Stimulated activated naive CD4-positive, alpha-beta T cell treated with Interleukin-2 at 50 U/mL for 16 hours (primary cell): ENCODE results near the gene CCDC47.
"Not testable (repeated sequence)": the region's sequence is repeated elsewhere in the genome, so short reads cannot be mapped to it uniquely, and the experiment has no call there.

Source experiments
- DNase-seq: peaks from one replicate; lab custom pipeline; 2025; lab: John Stamatoyannopoulos, UW

CCDC47 gene, protein sequence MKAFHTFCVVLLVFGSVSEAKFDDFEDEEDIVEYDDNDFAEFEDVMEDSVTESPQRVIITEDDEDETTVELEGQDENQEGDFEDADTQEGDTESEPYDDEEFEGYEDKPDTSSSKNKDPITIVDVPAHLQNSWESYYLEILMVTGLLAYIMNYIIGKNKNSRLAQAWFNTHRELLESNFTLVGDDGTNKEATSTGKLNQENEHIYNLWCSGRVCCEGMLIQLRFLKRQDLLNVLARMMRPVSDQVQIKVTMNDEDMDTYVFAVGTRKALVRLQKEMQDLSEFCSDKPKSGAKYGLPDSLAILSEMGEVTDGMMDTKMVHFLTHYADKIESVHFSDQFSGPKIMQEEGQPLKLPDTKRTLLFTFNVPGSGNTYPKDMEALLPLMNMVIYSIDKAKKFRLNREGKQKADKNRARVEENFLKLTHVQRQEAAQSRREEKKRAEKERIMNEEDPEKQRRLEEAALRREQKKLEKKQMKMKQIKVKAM

DNA sequence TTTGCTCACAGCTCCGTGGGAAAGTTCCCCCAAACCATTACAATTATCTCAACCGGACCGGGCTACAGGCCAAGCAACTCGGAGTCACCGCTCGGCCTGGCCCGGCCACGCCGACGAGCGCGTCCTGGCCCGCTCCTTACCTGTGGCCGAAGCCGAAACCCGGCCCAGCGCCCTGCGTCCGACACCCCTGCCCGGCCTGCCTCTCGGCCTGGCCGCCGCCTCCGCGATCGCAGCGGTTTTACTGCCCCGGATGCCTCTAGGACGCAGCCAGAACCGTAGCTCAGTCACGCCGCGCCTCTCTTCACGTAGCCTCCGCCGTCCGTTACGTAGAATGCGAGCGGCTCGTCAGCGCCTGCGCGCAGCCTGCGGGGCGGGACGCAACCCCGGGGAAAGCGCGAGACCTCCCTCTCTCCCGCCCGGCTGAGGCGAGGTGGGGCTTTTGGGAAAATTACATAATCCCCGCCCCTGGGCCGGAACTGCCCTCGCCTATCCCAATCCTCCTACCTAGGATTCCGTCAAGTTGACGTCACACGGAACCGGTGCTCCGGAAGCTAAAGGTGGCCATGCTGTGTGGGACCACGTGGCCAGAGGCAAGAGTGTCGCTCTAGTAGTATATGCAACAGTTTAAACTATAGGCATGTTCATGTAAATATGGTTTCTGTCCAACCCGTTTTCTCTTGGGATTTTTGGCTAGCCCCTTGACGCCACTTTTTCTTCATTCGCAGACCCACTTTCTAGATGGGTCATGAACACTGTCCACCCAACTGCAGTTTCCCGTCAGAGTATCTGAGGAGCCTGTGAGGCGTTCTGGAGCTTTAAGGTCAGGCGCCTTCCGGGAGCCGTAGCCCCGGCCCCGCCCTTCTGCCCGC, at the start of gene CCDC47:
Gene CCDC47, minus strand, starts transcription at position 326 of the 869 bp plus-strand sequence. CDS start 7,422 bp downstream, outside the sequence.
- DNase-seq, result peak; percentile 98

- DNase-seq, result no peak
These were observed 49.1 kb upstream of the CCDC47 start for GRCh38 chr17:63822537-63822936.

- DNase-seq, result no peak
These were observed 48.4 kb upstream of the CCDC47 start for GRCh38 chr17:63821804-63822203.

DNA sequence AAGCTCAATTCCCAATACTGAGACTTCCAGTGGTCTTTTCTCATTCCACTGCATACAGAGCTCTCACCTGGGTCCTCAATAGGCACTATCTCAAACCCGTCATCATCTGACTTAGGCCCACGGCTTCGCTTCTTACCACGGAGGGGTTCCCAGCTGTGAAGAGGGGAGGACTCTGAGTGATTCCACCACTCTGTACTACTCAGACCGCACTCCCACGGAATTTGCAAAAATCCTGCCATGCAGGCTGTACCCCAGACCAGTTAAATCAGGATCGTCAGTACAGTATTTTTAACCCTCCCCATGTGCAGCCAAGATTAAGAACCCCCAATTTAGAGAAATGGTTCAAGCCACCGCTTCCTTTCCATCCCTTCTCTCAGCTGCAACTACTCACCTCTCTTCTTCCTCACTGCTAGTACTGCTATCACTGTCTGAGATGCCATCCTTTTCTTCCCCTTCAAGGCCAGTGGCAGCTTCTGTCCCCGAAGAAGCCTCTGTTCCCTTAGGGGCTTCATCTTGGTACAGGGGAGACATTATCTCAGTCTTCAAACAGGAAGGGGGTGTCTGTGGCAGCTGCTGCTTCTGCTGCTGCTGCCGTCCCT, 47.7 kb upstream of the CCDC47 start:
- no peak for DNase-seq

DNA sequence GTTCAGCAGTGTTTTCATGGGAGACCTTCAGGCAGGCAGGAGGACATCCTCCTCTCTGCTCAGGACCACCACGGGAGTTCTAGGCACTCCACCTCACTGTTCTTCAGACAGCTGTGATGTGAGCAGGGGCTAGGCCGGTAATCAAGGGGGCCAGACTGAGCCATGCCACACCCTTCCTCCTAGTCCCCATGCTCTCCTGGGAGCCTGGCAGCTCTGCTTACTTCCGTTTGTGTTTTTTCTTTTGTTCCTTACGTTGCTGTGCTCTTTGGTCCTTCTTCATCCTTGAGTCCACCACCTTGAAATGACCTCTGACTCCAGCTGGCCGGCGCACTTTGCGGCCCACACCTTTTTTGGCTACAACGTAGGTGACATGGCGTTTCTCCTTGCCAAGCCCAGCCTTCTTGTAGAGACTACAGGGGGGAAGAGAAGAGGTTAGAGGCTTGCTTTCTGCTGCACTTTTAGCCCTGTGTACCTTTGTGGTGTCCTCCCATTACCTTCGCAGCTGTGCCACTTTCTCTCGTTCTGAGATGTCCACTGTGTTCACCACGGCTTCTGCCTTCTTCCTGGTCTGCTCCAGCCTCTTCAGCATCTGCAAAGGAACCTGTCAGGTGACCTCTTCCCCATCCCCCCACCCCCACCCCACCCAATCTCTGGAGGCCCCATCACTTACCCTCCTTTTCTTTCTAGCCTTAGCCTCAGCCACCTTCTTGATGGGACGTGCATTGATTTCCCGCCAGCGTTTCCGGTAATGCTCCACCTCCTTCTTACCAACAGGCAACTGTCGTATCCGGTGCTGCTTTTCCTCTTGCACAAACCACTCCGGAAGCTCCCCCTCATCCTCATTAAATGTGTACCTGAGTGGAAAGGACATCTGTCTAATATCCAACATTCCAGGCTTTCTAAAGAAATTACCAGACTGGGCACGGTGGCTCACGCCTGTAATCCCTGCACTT, 46.5 kb upstream of the CCDC47 start:
- DNase-seq, result no peak

GRCh38 chr17:63819131-63819530, 45.7 kb upstream of the CCDC47 start:
- no peak for DNase-seq

DNA sequence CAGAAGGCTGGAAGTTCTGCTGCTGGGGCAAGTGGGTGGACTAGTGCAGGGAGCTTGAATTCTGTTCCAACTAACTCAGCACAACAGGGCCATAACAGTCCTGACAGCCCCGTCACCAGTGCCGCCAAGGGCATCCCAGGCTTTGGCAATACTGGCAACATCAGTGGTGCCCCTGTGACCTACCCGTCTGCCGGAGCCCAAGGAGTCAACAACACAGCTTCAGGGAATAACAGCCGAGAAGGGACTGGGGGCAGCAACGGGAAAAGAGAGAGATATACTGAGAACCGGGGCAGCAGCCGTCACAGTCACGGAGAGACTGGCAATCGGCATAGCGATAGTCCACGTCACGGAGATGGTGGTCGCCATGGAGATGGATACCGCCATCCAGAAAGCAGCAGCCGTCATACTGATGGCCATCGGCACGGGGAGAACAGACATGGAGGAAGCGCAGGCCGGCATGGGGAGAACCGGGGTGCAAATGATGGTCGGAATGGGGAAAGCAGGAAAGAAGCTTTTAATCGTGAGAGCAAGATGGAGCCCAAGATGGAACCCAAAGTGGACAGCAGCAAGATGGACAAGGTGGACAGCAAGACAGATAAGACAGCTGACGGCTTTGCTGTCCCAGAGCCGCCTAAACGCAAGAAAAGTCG, 44.5 kb upstream of the CCDC47 start:
- DNase-seq, result no peak

DNA sequence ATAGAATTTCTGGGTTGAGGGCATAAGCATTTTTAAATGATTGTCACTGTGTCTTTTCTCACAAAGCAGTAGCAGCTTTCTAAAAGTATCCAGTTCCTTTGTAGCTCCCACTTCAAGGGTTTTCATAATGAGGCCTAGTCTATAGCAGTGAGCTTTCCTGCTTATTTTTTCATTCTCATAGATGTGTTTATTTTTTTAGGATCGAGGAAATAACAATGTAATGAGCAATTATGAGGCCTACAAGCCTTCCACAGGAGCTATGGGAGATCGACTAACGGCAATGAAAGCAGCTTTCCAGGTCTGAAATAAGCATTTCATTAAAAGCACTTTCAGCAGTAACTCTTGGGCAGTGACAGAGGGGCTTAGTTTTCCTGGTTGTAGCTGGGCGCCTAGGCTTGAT, 43.3 kb upstream of the CCDC47 start:
- no peak for DNase-seq

DNA sequence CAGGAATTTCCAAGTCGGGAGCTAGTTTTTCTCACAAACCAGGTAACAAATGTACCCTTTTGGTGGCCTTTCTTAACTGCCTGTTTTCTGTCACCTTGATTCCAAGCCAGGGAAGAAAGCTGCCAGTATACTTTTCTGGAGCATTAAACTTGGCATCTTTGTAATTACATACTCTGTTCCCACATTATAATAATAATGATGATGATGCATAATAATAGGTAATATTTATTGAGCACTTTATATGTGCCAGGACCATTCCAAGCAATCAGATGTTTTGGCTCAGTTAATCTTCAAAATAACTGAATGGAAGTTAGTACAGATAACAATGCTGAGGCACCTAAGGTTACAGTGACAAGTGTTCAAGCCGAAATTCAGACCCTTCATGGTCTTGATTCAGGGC, 42.7 kb upstream of the CCDC47 start:
- no peak for DNase-seq

GRCh38 chr17:63809970-63810369, 36.6 kb upstream of the CCDC47 start:
- no peak for DNase-seq

DNA sequence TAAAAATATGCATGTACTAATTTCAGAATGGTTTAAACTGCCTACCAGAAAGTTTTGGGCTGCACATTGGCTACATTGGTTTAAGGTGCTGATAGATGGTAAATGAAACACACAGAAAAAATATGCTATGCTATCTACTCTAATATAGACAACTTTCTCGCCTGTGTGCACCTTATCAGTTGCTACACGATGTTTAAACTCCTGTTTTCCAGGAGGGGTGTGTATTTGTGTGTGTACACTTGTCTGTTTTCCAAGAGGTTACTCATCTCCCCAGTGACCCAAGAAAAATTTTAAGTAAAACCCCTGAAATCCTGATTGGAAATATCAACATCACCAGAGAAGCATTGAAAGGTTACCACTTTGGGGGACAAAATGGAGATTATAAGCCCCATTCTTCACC, 32.2 kb upstream of the CCDC47 start:
- DNase-seq, result no peak

- no peak for DNase-seq
These were observed 30.9 kb upstream of the CCDC47 start for GRCh38 chr17:63804328-63804727.

DNA sequence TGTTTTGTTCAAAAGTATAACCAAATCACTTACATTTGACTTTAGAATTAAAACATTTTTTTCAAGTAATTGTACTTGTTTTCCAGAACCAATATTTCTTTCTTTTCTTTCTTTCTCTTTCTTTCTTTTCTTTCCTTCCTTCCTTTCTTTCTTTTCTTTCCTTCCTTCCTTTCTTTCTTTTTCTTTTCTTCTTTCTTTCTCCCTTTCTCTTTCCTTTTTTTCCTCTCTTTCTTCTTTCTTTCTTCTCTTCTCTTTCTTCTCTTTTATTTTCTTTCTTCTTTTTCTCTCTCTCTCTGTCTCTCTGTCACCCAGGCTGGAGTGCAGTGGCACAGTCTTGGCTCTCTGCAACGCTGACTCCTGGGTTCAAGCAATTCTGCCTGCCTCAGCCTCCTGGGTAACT, 27.4 kb upstream of the CCDC47 start:
- no peak for DNase-seq

DNA sequence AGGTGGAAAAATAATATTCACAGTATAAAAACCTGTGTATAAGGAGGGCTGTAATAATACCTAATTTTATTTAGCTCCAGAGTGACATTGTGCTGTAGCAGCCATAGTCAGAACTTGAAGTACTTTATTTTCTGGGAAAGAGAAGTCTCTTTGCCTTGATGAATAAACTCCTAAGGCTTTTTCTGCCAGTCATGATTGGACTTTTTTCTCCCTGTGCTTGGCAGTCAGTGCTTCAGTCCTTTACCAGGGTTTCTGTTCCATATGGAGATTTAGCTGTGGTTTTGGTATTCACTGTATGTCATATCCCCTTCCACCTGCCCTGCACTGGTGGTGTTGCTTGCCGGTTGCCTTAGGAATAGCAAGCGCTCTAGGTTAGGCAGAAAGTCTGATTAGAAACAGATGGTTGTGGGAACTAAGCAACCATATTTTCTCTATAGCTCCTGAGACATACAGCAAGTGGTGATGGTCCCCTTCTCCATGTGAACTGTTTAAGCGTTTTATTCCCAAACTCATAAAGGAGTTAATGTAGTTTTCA, 25.2 kb upstream of the CCDC47 start:
- DNase-seq, result no peak

DNA sequence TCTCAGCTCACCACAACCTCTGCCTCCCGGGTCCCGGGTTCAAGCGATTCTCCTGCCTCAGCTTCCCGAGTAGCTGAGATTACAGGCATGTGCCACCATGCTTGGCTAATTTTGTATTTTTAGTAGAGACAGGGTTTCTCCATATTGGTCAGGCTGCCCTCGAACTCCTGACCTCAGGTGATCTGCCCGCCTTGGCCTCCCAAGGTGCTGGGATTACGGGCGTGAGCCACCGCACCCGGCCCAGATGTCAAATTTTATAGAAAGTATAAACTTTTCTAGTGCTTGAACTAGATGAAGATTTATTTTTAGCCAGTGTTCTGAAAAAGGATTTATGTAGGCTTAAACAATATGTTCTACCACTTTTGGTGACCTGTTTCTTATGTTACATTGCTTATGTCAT, 23.0 kb upstream of the CCDC47 start:
- DNase-seq, result not testable (repeated sequence)

GRCh38 chr17:63792055-63792729, 18.8 kb upstream of the CCDC47 start:
- no peak for DNase-seq

- no peak for DNase-seq
These were observed 16.7 kb upstream of the CCDC47 start for GRCh38 chr17:63790057-63790456.

GRCh38 chr17:63786971-63787711, 13.7 kb upstream of the CCDC47 start:
- DNase-seq, result no peak

- DNase-seq, result no peak
These were observed 12.7 kb upstream of the CCDC47 start for GRCh38 chr17:63786117-63786516.
